Measurements from ENCODE around the gene MPC2.
"Not testable (repeated sequence)": the region's sequence is repeated elsewhere in the genome, so short reads cannot be mapped to it uniquely, and the experiment has no call there.

MPC2 gene

GRCh38 chr1:167934426-167935215 is 2.3 kb downstream of the MPC2 start:
- DNase-seq = peak; percentile 12

- DNase-seq = no peak
Measured at GRCh38 chr1:167933788-167934187, 3.1 kb downstream of the MPC2 start.

GRCh38 chr1:167929725-167930124 is 7.1 kb downstream of the MPC2 start:
- DNase-seq = no peak

GRCh38 chr1:167928919-167929318 is 8.0 kb downstream of the MPC2 start:
- DNase-seq = not testable (repeated sequence)

GRCh38 chr1:167928457-167928852 is 8.4 kb downstream of the MPC2 start:
- DNase-seq = no peak

GRCh38 chr1:167927046-167927754 is 9.7 kb downstream of the MPC2 start:
- DNase-seq = no peak

- DNase-seq = no peak
Measured at GRCh38 chr1:167926486-167926997, 10.3 kb downstream of the MPC2 start.

GRCh38 chr1:167924543-167925231 is 12.2 kb downstream of the MPC2 start:
- no peak for DNase-seq

- no peak for DNase-seq
Measured at GRCh38 chr1:167924102-167924501, 12.8 kb downstream of the MPC2 start.

GRCh38 chr1:167923324-167924056 is 13.4 kb downstream of the MPC2 start:
- DNase-seq = no peak

- DNase-seq = no peak
Measured at GRCh38 chr1:167922611-167923074, 14.2 kb downstream of the MPC2 start.

GRCh38 chr1:167922023-167922422 is 14.8 kb downstream of the MPC2 start:
- peak; percentile 8 for DNase-seq

- DNase-seq = no peak
Measured at GRCh38 chr1:167916766-167917511, 19.9 kb downstream of the MPC2 start.

- DNase-seq = no peak
Measured at GRCh38 chr1:167915569-167915968, 21.3 kb downstream of the MPC2 start.

- DNase-seq = no peak
Measured at GRCh38 chr1:167913895-167914496, 22.9 kb downstream of the MPC2 start, which contains the start of gene ADCY10. Gene ADCY10 (minus strand): TSS chr1:167914134. CDS start chr1:167905140, 8,994 bp downstream.

- DNase-seq = no peak
Measured at GRCh38 chr1:167912294-167912693, 24.6 kb downstream of the MPC2 start.

- no peak for DNase-seq
Measured at GRCh38 chr1:167911413-167911812, 25.5 kb downstream of the MPC2 start.

GRCh38 chr1:167910530-167910929 is 26.3 kb downstream of the MPC2 start:
- no peak for DNase-seq

- DNase-seq = no peak
Measured at GRCh38 chr1:167909691-167910180, 27.1 kb downstream of the MPC2 start.

- no peak for DNase-seq
Measured at GRCh38 chr1:167905671-167906070, 31.2 kb downstream of the MPC2 start.

- no peak for DNase-seq
Measured at GRCh38 chr1:167905182-167905581, 31.7 kb downstream of the MPC2 start.

Data from fibroblast of skin of abdomen (primary cell).